Prostate gland (tissue), 2 donors: Measurements from ENCODE around the gene MAPK8IP3.
A peak's percentile ranks its signal among the peaks of the same experiment; 100 is the strongest.

Source experiments
- CTCF ChIP-seq, 4 experiments: fragments of 200-600 bp in 2 of 4; fragments of 450-650 bp in 2 of 4; sonication (generic) in 2 of 4; IDR thresholded peaks; 1 replicate in 3 of 4; 2 replicates in 1 of 4; pipeline ENCODE4 v1.5.1; 2016 to 2019; ENCODE audit warnings: antibody characterized with exemption in 4 of 4, mild to moderate bottlenecking in 2 of 4, moderate library complexity in 2 of 4
- POLR2A ChIP-seq: fragments of 450-650 bp; IDR thresholded peaks from one replicate; pipeline ENCODE4 v1.6.1; 2016; ENCODE audit warnings: antibody characterized with exemption, mild to moderate bottlenecking
- POLR2AphosphoS5 ChIP-seq: sonication (generic); formaldehyde crosslinking; IDR thresholded peaks from one replicate; pipeline ENCODE4 v1.6.1; 2017; ENCODE audit warnings: antibody characterized with exemption

GRCh38 chr16:1723450-1724147 is 17.6 kb downstream of the MAPK8IP3 start:
- peak; percentile 48 to 77 (median 75) for TF ChIP-seq CTCF (IDR thresholded peaks at IDR 0.05)
- no peak for TF ChIP-seq POLR2A
- TF ChIP-seq POLR2AphosphoS5, result peak; percentile 22
